ENCODE measurements around the gene WNT3A. TPM values are rescaled to one million over a fixed set of nuclear protein-coding genes. Genes with fewer than 3 reads are reported as not detected.

Gene WNT3A
- total RNA-seq, 6 experiments from 2014 or later: not detected

- H3K36me3 ChIP-seq: no peaks in the 10 kb centered on the region
- H3K4me1 ChIP-seq: no peaks in the 10 kb centered on the region
- 59% methylated on average over 13 of the region's 18 CpGs for WGBS (ENCODE audit: insufficient coverage, low coverage, low lambda C conversion rate, missing lambda C conversion rate)
- TF ChIP-seq, protein P1, sequence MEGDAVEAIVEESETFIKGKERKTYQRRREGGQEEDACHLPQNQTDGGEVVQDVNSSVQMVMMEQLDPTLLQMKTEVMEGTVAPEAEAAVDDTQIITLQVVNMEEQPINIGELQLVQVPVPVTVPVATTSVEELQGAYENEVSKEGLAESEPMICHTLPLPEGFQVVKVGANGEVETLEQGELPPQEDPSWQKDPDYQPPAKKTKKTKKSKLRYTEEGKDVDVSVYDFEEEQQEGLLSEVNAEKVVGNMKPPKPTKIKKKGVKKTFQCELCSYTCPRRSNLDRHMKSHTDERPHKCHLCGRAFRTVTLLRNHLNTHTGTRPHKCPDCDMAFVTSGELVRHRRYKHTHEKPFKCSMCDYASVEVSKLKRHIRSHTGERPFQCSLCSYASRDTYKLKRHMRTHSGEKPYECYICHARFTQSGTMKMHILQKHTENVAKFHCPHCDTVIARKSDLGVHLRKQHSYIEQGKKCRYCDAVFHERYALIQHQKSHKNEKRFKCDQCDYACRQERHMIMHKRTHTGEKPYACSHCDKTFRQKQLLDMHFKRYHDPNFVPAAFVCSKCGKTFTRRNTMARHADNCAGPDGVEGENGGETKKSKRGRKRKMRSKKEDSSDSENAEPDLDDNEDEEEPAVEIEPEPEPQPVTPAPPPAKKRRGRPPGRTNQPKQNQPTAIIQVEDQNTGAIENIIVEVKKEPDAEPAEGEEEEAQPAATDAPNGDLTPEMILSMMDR (IDR thresholded peaks at IDR 0.05): no peak
- no peak for TF ChIP-seq POLR2A (IDR thresholded peaks at IDR 0.05)
- ATAC-seq: no peak
- intact Hi-C loops (cut with DNase I): no loop called here
- no peak overlapping the region for H3K4me3 ChIP-seq
- DNase-seq: peak in 1 of 3 donors; percentile 34
- H3K27ac ChIP-seq: no peak overlapping the region
- no peaks in the 10 kb centered on the region for H3K9me3 ChIP-seq
- H3K27me3 ChIP-seq: peaks cover 0 to 25% of the 10 kb centered on the region in 2 donors
Observed at GRCh38 chr1:228058172-228058948, 51.6 kb downstream of the WNT3A start.

GRCh38 chr1:228058949-228059633 lies 52.3 kb downstream of the WNT3A start:
- H3K36me3 ChIP-seq: no peaks in the 10 kb centered on the region
- no peak overlapping the region for H3K27ac ChIP-seq
- peak in 1 of 3 donors; percentile 53 for DNase-seq
- intact Hi-C loops (cut with DNase I): no loop called here
- peaks cover 0 to 25% of the 10 kb centered on the region in 2 donors for H3K27me3 ChIP-seq
- H3K4me3 ChIP-seq: no peak overlapping the region
- 10% methylated on average over 2 of the region's 66 CpGs for WGBS (ENCODE audit: insufficient coverage, low coverage, low lambda C conversion rate, missing lambda C conversion rate)
- H3K4me1 ChIP-seq: no peaks in the 10 kb centered on the region
- TF ChIP-seq POLR2A (IDR thresholded peaks at IDR 0.05): no peak
- TF ChIP-seq, protein P1 (IDR thresholded peaks at IDR 0.05): no peak
- no peak for ATAC-seq
- H3K9me3 ChIP-seq: no peaks in the 10 kb centered on the region

- ATAC-seq: peak; percentile 35 to 73 (median 60)
- Histone ChIP-seq H3K9me3 (no peaks in the 10 kb centered on the region), H3K27ac (no peak overlapping the region), H3K4me1 (no peaks in the 10 kb centered on the region), H3K27me3 (peaks cover 0 to 25% of the 10 kb centered on the region in 2 donors), H3K36me3 (no peaks in the 10 kb centered on the region), H3K4me3 (no peak overlapping the region)
- intact Hi-C loops (cut with DNase I): no loop called here
- no peak for TF ChIP-seq POLR2A (IDR thresholded peaks at IDR 0.05)
- TF ChIP-seq, protein P1 (IDR thresholded peaks at IDR 0.05): no peak
- DNase-seq: peak in 2 of 3 donors; percentile 60 to 71
- no CpG with 5 or more reads among the region's 33 CpGs for WGBS (ENCODE audit: insufficient coverage, low coverage, low lambda C conversion rate, missing lambda C conversion rate)
Observed at GRCh38 chr1:228059634-228060457, 53.0 kb downstream of the WNT3A start.

DNA sequence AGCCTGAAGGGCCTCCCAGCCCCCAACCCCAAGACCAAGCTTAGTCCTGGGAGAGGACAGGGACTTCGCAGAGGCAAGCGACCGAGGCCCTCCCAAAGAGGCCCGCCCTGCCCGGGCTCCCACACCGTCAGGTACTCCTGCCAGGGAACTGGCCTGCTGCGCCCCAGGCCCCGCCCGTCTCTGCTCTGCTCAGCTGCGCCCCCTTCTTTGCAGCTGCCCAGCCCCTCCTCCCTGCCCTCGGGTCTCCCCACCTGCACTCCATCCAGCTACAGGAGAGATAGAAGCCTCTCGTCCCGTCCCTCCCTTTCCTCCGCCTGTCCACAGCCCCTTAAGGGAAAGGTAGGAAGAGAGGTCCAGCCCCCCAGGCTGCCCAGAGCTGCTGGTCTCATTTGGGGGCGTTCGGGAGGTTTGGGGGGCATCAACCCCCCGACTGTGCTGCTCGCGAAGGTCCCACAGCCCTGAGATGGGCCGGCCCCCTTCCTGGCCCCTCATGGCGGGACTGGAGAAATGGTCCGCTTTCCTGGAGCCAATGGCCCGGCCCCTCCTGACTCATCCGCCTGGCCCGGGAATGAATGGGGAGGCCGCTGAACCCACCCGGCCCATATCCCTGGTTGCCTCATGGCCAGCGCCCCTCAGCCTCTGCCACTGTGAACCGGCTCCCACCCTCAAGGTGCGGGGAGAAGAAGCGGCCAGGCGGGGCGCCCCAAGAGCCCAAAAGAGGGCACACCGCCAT lies 53.8 kb downstream of the WNT3A start:
- H3K4me1 ChIP-seq: no peaks in the 10 kb centered on the region
- ATAC-seq (no peak), DNase-seq (peak in 1 of 3 donors; percentile 43)
- 21% methylated on average over 14 of the region's 34 CpGs for WGBS (ENCODE audit: insufficient coverage, low coverage, low lambda C conversion rate, missing lambda C conversion rate)
- no peak overlapping the region for H3K4me3 ChIP-seq
- H3K9me3 ChIP-seq: no peaks in the 10 kb centered on the region
- no peak for TF ChIP-seq POLR2A (IDR thresholded peaks at IDR 0.05)
- H3K27ac ChIP-seq: no peak overlapping the region
- intact Hi-C loops (cut with DNase I): no loop called here
- H3K27me3 ChIP-seq: peaks cover 0 to 25% of the 10 kb centered on the region in 2 donors
- H3K36me3 ChIP-seq: no peaks in the 10 kb centered on the region

Data from right lobe of liver (tissue), 6 donors.